Activated CD8-positive, alpha-beta T cell treated with anti-CD3 and anti-CD28 coated beads for 36 hours (primary cell): ENCODE results near the gene MCC. TPM values are rescaled to one million over a fixed set of nuclear protein-coding genes. Genes with fewer than 3 reads are reported as not detected.

ENCODE experiments used
- ATAC-seq: fragments of 200-7000 bp; cut with Tn5 transposase; one replicate; pipeline ENCODE4 v1.10.0; 2021; ENCODE audit warnings: mild to moderate bottlenecking, moderate library complexity
- CTCF ChIA-PET: fragments of 350-600 bp; sonication (Branson Sonifier 250); formaldehyde crosslinking; loops from one replicate; lab custom pipeline; 2021; ENCODE audit warnings: antibody characterized with exemption; lab: Charles Lee
- POLR2A ChIA-PET: fragments of 350-600 bp; sonication (Branson Sonifier 250); formaldehyde crosslinking; loops from one replicate; lab custom pipeline; 2021; ENCODE audit warnings: antibody characterized with exemption; lab: Charles Lee
- DNase-seq: peaks from one replicate; pipeline ENCODE4 v3.0.0-alpha.2; 2020
- H3K27ac Mint-ChIP-seq: one replicate; pipeline ENCODE4 v1.8.0; 2021; ENCODE audit warnings: mild to moderate bottlenecking, mixed read lengths
- H3K27me3 Mint-ChIP-seq: one replicate; pipeline ENCODE4 v1.8.0; 2021; ENCODE audit warnings: mixed read lengths
- H3K36me3 Mint-ChIP-seq: one replicate; pipeline ENCODE4 v1.8.0; 2021; ENCODE audit warnings: low read depth, mixed read lengths
- H3K4me1 Mint-ChIP-seq: one replicate; pipeline ENCODE4 v1.8.0; 2021; ENCODE audit warnings: low read depth, mixed read lengths
- H3K4me3 Mint-ChIP-seq: one replicate; pipeline ENCODE4 v1.8.0; 2021; ENCODE audit warnings: mild to moderate bottlenecking, moderate library complexity, mixed read lengths
- H3K9me3 Mint-ChIP-seq: one replicate; pipeline ENCODE4 v1.8.0; 2021; ENCODE audit warnings: mixed read lengths
- CTCF ChIP-seq: fragments of 200-600 bp; IDR thresholded peaks from one replicate; pipeline ENCODE4 v1.8.0; 2022; ENCODE audit warnings: antibody characterized with exemption, mild to moderate bottlenecking
- intact Hi-C: fragments of 100-400 bp; cut with micrococcal nuclease; formaldehyde crosslinking; loops from one replicate; pipeline ENCODE4 v1.10.0; 2022
- total RNA-seq, 2 experiments: library from RNA; stranded (reverse); gene quantifications; one replicate each; pipeline ENCODE4 v1.2.3, GENCODE V29; 2021

MCC gene
- total RNA-seq, 2 experiments from 2014 or later: 4.9 to 5.4 TPM

- DNase-seq: no peak
- peaks cover 9% of the 10 kb centered on the region for H3K4me1 Mint-ChIP-seq
- no peak for TF ChIP-seq CTCF
- H3K27me3 Mint-ChIP-seq: peaks cover 40% of the 10 kb centered on the region
- ATAC-seq: no peak
- H3K36me3 Mint-ChIP-seq: no peaks in the 10 kb centered on the region
- H3K27ac Mint-ChIP-seq: no peak overlapping the region
- H3K4me3 Mint-ChIP-seq: no peak overlapping the region
- no peaks in the 10 kb centered on the region for H3K9me3 Mint-ChIP-seq
- CTCF ChIA-PET: interaction anchor here (2.0 kb wide), 1 partner anchor 126 kb away, joined by 7 read pairs; no protein-coding TSS in a partner anchor
- POLR2A ChIA-PET: no interaction called here
- intact Hi-C loops: no loop called here
Measured at GRCh38 chr5:113384782-113385285, 103.4 kb downstream of the MCC start.

- H3K4me1 Mint-ChIP-seq: peaks cover 22% of the 10 kb centered on the region
- intact Hi-C loops: no loop called here
- CTCF ChIA-PET: no interaction called here
Measured at GRCh38 chr5:113382731-113383130, 105.5 kb downstream of the MCC start.

GRCh38 chr5:113381791-113382190 is 106.5 kb downstream of the MCC start:
- ATAC-seq (no peak), DNase-seq (no peak)
- POLR2A ChIA-PET: no interaction called here
- H3K27me3 Mint-ChIP-seq: peaks cover 32% of the 10 kb centered on the region
- CTCF ChIA-PET: interaction anchor here (0.6 to 4.0 kb wide), 2 partner anchors 9 to 129 kb away, joined by 3 to 31 read pairs; no protein-coding TSS in a partner anchor
- H3K36me3 Mint-ChIP-seq: no peaks in the 10 kb centered on the region
- peaks cover 26% of the 10 kb centered on the region for H3K4me1 Mint-ChIP-seq
- no peak overlapping the region for H3K27ac Mint-ChIP-seq
- no peak for TF ChIP-seq CTCF
- H3K4me3 Mint-ChIP-seq: no peak overlapping the region
- intact Hi-C loops: no loop called here
- no peaks in the 10 kb centered on the region for H3K9me3 Mint-ChIP-seq

More at GRCh38 chr5:113382731-113383130, 105.5 kb downstream of the MCC start:
- peaks cover 34% of the 10 kb centered on the region for H3K27me3 Mint-ChIP-seq
- no peak for ATAC-seq
- no peak overlapping the region for H3K4me3 Mint-ChIP-seq
- DNase-seq: no peak
- no peak for TF ChIP-seq CTCF
- H3K36me3 Mint-ChIP-seq: no peaks in the 10 kb centered on the region
- POLR2A ChIA-PET: no interaction called here
- H3K27ac Mint-ChIP-seq: no peak overlapping the region
- no peaks in the 10 kb centered on the region for H3K9me3 Mint-ChIP-seq

- CTCF ChIA-PET: interaction anchor here (1.5 to 4.0 kb wide), 8 partner anchors 8 to 225 kb away, joined by 3 to 31 read pairs (median 8); partner anchors contain the start of gene MCC
- ATAC-seq (peak; percentile 34), DNase-seq (peak; percentile 14)
- POLR2A ChIA-PET: no interaction called here
- peaks cover 29% of the 10 kb centered on the region for H3K27me3 Mint-ChIP-seq
- no peak for TF ChIP-seq CTCF
- peaks cover 26% of the 10 kb centered on the region for H3K4me1 Mint-ChIP-seq
- no peaks in the 10 kb centered on the region for H3K36me3 Mint-ChIP-seq
- H3K9me3 Mint-ChIP-seq: no peaks in the 10 kb centered on the region
- H3K27ac Mint-ChIP-seq: no peak overlapping the region
- H3K4me3 Mint-ChIP-seq: no peak overlapping the region
- intact Hi-C loops: no loop called here
Measured at GRCh38 chr5:113380807-113381326, 107.4 kb downstream of the MCC start.
